Measurements from ENCODE around the gene MYH6. TPM values are rescaled to one million over a fixed set of nuclear protein-coding genes. Genes with fewer than 3 reads are reported as not detected.
A peak's percentile ranks its signal among the peaks of the same experiment; 100 is the strongest.

MYH6 gene
- total and polyA plus RNA-seq, 12 donors: 76.6 to 7,525 (median 314) TPM

DNA sequence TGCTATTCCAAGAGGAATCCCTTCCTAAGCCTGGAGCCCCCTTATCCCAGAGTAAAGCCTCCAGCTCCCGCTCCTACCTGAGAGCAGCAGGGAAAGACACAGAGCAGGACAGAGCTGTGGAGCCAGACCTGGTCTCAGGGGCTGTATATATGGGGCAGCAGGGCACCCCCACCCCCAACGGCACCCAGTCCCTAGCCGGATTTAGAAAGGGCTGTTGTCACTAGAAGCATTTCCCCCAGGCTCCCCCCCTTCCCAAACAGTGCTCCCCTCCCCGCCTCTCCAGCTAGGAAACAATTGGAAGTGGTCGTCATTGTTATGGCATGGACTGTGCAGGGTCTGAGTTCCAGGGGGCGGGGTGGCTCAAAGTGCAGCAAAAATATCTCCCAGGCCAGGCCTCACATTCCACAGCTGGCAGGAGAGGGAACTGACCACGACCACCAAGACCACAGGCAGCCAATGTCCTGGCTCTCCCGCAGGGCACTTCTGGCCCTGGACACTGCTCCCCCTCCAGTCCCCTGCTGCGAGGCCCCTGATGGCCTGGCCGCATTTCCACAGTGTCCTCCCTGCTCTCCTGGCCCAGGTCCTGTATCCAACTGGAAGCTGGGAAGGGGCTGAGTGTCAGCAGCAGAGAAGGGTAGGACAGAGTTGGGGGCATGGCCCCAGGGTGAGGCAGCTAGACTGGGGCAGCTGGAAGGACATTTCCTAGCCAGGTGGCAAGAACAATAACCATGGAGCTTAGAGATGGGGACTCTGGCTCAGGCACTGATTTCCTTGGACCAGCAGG lies 27.7 kb upstream of the MYH6 start, which contains the start of gene MYH7:
TSS of gene MYH7 (minus strand) at position 118 of the 784 bp plus-strand sequence. CDS start 1,928 bp downstream, outside the sequence.
- Histone ChIP-seq H3K4me1 (peaks cover 0 to 45% (median 21%) of the 10 kb centered on the region in 9 donors), H3K9me3 (no peaks in the 10 kb centered on the region), H3K4me3 (peak within 1 kb of the TSS in 7 of 10 donors; percentile 12 to 58 (median 34)), H3K27ac (peak within 1 kb of the TSS in 7 of 10 donors; percentile 81 to 96 (median 93)), H3K36me3 (peaks cover 0 to 41% (median 11%) of the 10 kb centered on the region in 9 donors), H3K27me3 (no peaks in the 10 kb centered on the region)
- intact Hi-C loops (cut with DNase I): no loop called here
- TF ChIP-seq, protein P1, sequence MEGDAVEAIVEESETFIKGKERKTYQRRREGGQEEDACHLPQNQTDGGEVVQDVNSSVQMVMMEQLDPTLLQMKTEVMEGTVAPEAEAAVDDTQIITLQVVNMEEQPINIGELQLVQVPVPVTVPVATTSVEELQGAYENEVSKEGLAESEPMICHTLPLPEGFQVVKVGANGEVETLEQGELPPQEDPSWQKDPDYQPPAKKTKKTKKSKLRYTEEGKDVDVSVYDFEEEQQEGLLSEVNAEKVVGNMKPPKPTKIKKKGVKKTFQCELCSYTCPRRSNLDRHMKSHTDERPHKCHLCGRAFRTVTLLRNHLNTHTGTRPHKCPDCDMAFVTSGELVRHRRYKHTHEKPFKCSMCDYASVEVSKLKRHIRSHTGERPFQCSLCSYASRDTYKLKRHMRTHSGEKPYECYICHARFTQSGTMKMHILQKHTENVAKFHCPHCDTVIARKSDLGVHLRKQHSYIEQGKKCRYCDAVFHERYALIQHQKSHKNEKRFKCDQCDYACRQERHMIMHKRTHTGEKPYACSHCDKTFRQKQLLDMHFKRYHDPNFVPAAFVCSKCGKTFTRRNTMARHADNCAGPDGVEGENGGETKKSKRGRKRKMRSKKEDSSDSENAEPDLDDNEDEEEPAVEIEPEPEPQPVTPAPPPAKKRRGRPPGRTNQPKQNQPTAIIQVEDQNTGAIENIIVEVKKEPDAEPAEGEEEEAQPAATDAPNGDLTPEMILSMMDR (IDR thresholded peaks at IDR 0.05): no peak
- peak; percentile 64 to 77 for DNase-seq
- WGBS, 2 donors: 14 to 28% methylated on average over 10 of the region's 10 CpGs
- ATAC-seq: peak; percentile 35 to 65 (median 57)

DNA sequence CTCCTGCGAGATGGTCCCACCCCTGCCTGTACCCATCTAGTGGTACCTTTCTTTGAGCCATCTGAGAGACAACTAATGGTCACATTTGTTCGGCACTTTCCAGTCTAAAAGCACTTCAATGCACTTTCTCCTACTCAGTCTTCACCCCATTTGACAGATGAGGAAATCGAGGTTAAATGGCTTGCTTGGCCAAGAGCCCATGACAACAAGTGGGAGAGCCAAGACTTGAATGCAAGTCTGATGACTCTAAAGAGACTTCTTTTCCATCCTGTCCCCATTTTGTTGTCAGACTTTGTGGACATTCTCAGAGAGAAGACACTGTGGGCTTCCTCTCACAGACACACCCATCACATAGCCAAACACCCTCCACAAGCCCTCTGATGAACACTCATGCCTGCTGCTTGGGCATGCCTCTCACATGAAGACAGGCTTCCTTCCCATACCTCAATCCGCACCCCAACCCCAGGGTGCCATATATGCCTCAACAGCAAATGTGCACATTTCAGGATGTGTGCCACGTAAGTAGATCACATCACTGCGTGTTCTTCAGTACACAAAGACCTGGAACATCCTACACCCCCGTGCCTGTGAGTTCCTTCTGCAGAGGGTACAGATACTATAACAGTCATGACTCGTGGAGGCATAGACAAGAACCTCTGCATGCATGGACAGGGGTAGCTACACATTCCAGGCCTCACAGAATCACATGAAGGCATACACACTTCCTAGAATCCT lies 26.6 kb upstream of the MYH6 start:
- TF ChIP-seq, protein P1 (IDR thresholded peaks at IDR 0.05): no peak
- 44 to 52% methylated on average over 8 of the region's 8 CpGs for WGBS, 2 donors
- Histone ChIP-seq H3K4me1 (peaks cover 0 to 34% (median 16%) of the 10 kb centered on the region in 9 donors), H3K36me3 (peaks cover 0 to 52% (median 14%) of the 10 kb centered on the region in 9 donors), H3K27ac (peak overlapping the region in 6 of 10 donors; percentile 64 to 96 (median 88)), H3K4me3 (peak overlapping the region in 3 of 10 donors; percentile 47 to 58 (median 47)), H3K9me3 (no peaks in the 10 kb centered on the region), H3K27me3 (no peaks in the 10 kb centered on the region)
- ATAC-seq: no peak
- peak in 1 of 2 donors; percentile 3 for DNase-seq
- intact Hi-C loops (cut with DNase I): no loop called here

DNA sequence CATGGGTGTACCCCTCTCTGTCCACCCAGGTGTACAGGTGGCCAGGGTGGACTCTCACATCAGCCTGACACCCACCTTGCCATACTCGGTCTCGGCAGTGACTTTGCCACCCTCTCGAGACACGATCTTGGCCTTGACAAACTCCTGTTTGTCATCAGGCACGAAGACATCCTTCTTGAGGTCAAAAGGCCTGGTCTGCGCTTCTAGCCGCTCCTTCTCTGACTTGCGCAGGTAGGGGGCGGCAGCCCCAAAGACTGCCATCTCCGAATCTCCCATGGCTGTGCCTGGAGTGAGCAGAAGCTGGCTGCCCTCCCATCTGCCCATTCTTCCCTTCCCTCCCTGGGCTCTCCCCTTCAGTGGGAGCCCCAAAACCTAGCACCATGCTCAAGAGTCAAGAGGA lies 25.4 kb upstream of the MYH6 start:
- no peaks in the 10 kb centered on the region for H3K9me3 ChIP-seq
- DNase-seq: peak in 1 of 2 donors; percentile 8
- no peak for ATAC-seq
- no peaks in the 10 kb centered on the region for H3K27me3 ChIP-seq
- H3K27ac ChIP-seq: peak overlapping the region in 6 of 10 donors; percentile 64 to 96 (median 88)
- TF ChIP-seq, protein P1 (IDR thresholded peaks at IDR 0.05): peak in 2 of 9 donors; percentile 13 to 27
- WGBS, 2 donors: 38 to 50% methylated on average over 10 of the region's 10 CpGs
- intact Hi-C loops (cut with DNase I): no loop called here
- peak overlapping the region in 3 of 10 donors; percentile 47 to 58 (median 47) for H3K4me3 ChIP-seq
- H3K4me1 ChIP-seq: peaks cover 0 to 22% (median 8%) of the 10 kb centered on the region in 9 donors
- peaks cover 0 to 64% (median 14%) of the 10 kb centered on the region in 9 donors for H3K36me3 ChIP-seq

DNA sequence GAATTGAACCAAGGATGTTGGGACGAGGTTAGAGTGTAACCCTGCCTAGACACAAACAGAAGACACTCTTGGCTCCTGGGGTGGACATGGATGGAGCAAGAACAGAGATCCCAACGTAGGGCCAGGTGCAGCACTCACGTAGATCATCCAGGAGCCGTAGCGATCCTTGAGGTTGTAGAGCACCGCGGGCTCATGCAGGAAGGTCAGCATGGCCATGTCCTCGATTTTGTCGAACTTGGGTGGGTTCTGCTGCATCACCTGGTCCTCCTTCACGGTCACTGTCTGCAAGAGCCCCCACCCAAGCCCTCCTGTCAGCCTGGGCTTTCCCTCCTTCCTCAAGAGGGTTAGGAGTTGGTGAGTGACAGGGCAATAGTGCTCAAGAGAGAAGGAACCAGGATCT lies 24.9 kb upstream of the MYH6 start:
- WGBS, 2 donors: 53 to 65% methylated on average over 10 of the region's 10 CpGs
- ATAC-seq (no peak), DNase-seq (no peak)
- H3K36me3 ChIP-seq: peaks cover 0 to 69% (median 18%) of the 10 kb centered on the region in 9 donors
- H3K4me3 ChIP-seq: peak overlapping the region in 3 of 10 donors; percentile 47 to 58 (median 47)
- H3K27me3 ChIP-seq: no peaks in the 10 kb centered on the region
- intact Hi-C loops (cut with DNase I): no loop called here
- no peaks in the 10 kb centered on the region for H3K9me3 ChIP-seq
- peaks cover 0 to 21% (median 8%) of the 10 kb centered on the region in 9 donors for H3K4me1 ChIP-seq
- peak overlapping the region in 6 of 10 donors; percentile 64 to 96 (median 88) for H3K27ac ChIP-seq
- TF ChIP-seq, protein P1 (IDR thresholded peaks at IDR 0.05): no peak

All from heart right ventricle (tissue), 16 donors.